Anterior cingulate cortex (tissue), 58 donors: ENCODE data around the gene FBLN2.

Experiments used
- DNase-seq, 58 donors: peaks; one replicate each; lab custom pipeline; 2025; lab: John Stamatoyannopoulos, UW

The FBLN2 gene

DNA sequence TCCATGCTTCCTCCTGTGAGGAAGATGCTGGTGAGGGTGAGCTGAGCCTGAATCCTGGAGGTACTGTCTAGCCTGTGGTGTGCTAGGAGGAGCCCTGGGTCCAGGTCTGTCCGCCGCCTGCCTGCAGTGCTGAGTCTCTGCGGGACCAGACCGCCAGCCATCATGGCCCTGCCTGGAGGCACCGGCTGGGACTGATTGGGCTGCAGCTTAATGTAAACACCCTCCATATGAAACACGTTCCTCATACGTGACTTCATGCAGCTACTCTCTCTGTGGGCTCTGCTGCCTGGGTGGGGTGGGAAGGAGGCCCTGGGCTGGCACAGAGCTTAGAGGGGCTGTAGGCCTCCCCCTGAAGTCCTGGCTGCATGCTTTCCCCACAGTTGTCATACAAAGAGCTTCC lies 67.4 kb downstream of the FBLN2 start:
- no peak for DNase-seq

DNA sequence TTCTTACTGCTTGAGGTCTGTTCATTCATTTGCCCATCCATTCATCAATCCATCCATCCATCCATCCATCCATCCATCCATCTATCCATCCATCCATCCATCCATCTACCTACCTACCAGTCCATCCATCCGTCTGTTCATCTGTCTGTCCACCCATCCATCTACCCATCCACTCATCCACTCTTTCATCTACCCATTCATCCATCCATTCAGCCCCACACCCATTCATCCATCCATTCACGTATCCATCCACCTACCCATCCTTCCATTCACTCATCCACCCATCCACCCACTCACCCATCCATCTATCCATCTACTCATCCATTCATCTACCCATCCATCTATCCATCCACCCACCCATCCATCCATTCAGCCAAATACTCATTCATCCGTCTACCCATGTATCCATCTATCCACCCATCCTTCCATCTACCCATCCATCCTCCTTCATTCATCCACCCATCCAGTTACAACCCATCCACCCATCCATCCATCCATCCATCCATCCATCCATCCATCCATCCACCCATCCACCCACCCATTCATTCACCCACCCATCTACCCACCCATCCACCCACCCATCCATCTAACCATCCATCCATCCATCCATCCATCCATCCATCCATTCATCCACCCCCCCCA lies 68.3 kb downstream of the FBLN2 start:
- no peak for DNase-seq

DNA sequence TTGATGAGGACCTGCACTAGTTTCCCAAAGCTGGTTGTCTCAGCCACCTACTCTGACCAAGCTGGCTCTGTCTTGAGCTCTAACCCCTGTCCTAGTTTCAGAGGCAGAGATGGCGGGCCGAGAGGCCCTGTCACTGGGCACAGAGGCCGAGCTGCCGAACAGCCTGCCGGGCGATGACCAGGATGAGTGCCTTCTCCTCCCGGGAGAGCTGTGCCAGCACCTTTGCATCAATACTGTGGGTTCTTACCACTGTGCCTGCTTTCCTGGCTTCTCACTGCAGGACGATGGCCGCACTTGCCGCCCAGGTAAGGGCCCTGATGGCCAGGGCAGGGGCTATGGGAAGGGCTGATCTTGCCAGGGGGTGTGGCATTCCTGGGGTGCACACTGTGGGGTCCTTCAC lies 69.1 kb downstream of the FBLN2 start:
- DNase-seq, result no peak

DNA sequence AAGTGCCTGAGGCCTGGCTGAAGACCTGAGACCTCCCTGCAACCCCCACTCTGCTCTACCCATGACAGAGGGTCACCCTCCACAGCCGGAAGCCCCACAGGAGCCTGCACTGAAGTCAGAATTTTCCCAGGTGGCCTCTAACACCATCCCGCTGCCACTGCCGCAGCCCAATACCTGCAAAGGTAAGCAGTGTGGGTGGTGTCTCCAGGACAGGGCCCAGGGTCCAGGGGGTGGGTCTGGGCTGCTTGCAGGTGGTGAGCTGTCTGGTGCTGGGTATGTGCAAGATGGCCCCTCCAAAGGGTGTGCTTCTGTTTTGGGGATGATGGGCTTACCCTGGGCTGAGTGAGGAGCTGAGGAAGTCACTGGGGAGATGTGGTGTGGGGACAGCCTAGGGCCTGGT lies 69.9 kb downstream of the FBLN2 start:
- DNase-seq, result no peak

DNA sequence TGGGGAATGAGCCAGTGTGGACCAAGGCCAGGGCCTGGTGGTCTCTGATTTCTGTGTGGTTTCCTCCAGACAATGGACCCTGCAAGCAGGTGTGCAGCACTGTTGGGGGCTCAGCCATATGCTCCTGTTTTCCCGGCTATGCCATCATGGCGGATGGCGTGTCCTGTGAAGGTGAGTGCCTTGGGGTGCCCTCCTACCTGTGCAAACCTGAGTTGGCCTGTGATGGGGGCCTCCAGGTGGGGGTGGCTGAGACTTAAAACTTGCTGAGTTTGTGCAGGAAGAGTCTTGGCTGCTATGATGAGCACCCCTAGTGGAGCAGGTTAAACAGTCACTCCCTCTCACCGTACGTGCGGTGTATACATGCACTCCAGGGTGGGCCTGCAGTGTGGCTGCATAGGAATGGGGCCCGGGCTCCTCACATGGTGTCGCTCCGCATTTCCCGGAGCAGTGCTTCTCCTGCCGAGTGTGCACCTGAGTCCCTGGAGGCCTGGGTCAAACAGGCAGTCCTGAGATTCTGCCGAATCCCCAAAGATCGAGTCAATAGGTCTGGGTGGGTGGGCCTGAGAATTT lies 70.8 kb downstream of the FBLN2 start:
- no peak for DNase-seq

DNA sequence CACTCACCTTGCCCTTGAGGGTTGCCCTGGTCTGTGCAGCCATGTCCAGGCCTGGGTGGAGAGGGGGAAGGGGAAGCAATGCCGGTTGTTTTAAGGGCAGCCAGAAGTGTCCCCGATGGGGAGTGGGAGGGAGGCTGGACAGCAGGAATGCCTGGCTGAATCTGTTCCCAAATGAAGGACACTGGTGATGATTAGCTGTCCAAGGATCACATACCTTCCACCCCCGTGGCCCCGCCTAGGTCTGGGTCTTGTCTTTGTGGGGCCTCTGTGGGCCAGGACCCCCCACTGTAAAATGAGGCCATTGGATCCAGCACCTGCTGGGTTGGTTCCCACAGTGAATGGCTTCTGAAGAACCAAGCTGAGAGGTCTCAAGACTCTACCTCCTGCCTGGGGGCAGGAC lies 71.4 kb downstream of the FBLN2 start:
- DNase-seq, result no peak

DNA sequence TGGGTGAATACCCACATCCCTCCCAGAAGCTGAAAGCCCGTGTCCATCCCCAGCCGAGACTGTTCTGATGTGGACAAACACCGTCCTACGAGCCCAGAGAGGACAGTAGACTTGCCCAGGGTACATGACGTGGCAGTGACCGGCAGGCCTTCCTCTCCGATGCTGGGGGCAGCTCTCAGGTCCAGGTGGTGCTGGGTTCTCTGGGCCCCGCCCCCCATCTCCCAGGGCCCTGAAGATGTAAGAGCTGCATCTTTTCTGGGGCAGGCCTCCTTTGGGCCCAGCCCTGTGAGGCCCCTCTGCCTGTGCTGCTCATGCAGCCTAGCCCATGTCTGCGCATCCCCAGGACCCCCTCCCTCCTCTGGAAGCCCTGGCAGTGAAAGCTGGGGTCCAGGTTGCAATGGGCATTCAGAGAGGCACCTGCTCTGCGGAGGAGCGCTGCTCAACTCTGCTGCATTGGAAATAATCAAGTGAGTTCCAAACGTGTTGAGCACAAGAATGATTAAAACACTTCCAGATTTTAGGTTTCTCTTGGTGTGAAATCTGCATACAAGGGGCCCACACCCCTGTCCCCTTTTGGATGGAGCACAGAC lies 71.9 kb downstream of the FBLN2 start:
- DNase-seq, result no peak

DNA sequence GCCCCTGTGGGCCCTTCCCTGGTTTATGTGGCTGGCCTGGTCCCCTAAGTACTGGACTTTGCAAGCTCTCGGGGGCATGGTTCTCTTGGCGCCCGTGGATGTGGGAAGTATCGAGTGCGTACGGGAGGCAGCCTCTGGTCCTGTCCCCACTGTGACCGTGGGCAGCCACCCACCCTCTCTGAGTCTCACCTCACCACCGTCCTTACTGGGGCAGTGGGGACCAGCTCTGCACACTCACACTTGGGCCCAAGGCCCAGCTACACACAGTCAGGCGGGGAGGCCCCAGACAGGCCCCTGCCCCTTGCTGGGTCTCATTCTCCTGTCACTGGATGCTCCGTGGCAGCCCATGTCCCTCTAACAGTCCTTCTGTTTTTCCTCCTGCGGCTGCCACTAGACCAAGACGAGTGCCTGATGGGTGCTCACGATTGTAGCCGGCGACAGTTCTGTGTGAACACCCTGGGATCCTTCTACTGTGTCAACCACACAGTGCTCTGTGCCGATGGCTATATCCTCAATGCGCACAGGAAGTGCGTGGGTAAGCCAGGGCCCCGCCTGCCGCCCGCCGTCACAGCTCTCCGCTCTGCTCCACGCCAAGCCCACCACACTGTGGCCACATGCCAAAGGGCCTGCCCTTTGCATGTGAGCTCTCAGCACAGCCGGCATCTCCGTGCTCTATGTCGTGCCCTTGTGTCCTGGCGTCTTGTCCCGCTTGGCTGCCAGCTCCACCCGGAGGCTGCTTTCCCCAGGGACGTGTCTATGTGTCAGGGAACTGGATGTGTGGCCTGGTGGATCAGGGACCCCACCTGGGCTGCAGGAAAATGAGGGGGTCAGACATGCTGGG lies 72.7 kb downstream of the FBLN2 start:
- no peak for DNase-seq

DNA sequence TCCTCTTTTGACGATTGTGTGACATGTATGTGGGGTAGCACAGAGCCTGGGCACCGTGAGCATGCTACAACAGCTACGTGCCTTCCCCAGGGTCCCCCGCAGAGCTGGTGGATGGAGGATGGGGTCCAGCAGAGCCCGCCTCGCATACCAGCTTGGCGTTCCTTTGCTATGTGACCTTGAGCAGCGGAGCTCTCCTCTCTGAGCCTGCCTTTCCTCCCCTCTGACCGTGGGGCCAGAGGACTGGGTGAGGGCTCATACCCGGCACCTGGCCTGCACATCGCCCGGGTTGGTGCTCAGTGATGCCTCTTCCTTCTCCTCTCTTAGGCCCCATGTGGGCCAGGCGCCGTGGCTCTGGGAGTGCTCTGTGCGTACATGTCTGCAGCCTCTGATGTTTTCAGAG lies 73.4 kb downstream of the FBLN2 start:
- no peak for DNase-seq

DNA sequence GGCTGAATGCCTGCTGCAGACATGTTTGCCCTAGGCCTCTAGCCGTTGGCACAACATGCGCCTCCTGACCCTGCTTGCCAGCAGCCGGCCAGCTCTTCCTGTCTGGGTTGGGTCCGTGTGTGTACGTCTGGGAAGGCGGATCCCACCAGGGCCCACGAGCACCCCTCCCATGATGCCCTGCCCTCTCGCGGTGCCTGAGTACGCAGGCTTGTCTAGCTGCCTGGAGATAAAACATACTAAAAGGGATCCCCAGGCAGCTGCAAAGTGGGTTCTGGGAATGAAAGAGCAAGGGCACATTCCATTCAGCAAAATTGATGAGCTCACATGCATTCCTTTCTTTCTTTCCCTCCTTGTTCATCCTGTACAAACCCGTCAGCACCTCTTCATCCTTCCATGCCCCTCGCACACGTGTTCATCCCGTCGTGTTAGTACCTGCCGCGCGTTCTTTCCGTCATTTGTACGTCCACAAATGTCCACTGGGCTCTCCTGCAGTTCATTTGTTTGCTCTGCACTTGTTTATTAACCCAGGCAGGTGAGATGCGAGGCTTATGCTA lies 74.3 kb downstream of the FBLN2 start:
- no peak for DNase-seq

DNA sequence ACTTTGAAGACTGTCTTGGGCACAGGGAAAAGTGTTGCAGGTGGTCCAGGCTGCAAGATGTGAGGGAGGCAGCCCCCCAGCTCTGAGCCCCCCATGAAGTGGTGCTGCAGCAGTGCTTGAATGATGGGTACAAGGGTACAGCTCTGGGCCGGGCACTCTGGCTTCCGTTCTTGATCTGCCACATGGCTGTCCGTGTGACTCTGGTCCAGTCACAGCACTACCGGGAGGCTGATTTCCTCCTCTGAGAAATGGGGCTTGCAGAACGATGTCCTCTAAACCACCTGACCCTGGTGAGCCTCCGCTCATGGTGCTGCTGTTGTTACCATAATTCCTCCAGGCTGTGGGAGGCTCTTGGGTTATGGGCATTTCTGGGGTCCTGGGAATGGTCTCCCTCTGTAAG lies 75.1 kb downstream of the FBLN2 start:
- no peak for DNase-seq

DNA sequence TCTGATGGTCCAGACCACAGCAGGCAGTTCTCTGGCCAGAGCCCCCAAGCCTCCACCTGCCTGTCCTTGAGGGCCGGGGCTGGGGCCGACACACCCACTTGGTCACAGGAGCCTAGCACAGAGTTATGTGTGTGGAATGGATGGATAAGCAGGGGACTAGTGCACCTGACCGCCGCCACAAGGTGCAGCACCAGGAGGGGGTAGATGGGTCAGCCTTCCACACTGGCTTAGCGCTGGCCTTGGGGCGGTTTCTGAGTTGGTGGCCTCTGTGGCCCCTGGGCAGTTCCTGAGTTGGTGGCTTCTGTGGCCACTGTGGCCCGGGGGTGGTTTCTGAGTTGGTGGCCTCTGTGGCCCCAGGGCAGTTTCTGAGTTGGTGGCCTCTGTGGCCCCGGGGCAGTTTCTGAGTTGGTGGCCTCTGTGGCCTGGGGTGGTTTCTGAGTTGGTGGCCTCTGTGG lies 75.8 kb downstream of the FBLN2 start:
- no peak for DNase-seq

DNA sequence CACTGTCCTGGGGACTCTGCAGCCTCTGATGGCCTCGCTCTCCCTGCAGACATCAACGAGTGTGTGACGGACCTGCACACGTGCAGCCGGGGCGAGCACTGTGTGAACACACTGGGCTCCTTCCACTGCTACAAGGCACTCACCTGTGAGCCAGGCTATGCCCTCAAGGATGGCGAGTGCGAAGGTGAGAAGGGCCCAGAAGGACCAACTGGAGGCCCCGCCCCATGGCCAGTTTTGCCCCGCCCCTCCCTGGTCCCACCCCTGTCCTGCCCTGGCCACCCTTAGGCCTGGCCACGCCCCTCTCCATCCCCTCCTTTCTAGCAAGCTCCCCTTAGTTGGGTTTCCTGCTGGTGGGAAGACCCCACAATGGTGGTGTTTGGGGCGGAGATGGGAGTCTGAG lies 77.5 kb downstream of the FBLN2 start:
- no peak for DNase-seq

DNA sequence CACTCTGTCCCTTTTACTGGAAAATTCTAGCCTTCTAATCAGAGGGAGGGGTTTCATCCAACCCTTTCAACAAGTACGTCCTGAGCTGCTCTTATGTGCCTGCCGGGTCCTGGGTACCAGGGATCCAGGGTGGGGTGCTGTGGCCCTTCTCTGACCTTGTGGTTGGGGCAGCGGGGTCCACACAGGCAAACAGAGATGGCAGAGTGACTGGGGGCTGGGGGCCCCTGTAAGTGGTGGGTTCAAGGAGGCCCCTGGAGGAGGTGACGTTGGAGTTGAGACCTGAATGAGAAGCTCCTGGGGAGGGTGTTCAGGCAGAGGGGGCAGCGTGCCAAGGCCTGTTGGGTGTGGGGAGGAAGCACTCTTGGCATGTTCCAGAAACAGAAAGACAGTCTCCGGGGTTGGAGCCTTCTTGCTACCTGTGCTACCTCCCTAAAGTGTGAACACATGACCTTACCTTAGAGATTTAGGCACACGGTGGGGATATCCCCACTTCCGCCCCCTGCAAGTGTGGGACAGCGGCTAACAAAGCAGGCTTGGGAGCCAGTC lies 78.1 kb downstream of the FBLN2 start:
- no peak for DNase-seq

DNA sequence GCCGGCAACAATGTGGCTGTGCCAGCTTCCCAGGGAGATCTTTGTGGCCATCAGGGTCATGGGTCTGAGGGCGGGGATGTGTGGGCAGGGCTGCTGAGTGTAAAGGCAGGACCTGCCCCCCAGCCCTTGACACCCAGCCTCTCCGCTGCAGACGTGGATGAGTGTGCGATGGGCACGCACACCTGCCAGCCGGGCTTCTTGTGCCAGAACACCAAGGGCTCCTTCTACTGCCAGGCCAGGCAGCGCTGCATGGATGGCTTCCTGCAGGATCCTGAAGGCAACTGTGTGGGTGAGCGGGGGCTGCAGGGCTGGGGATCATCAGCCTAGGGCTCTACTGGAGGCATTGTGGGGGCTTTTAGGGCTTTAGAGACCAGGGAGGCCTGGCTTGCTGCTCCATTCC lies 78.8 kb downstream of the FBLN2 start:
- no peak for DNase-seq

DNA sequence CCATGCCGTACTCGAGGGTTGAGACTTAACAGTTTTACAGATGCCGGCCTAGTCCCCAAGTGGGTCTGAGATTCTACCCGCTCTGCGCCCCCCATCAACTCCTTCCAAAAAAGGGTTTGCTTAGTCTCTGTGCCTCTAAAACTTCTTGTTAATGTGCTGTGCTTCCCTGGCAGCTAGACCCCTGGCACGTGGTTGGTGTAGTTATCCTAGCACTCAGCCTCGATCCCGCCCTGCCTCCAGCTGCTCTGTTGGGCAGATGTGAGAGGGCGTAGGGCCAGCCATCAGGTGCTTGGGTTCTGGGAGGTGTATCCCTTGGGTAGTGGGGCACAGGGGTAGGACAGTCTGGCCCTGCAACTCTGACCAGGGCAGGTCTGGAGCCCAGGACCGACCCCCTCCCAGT lies 79.5 kb downstream of the FBLN2 start:
- no peak for DNase-seq

DNA sequence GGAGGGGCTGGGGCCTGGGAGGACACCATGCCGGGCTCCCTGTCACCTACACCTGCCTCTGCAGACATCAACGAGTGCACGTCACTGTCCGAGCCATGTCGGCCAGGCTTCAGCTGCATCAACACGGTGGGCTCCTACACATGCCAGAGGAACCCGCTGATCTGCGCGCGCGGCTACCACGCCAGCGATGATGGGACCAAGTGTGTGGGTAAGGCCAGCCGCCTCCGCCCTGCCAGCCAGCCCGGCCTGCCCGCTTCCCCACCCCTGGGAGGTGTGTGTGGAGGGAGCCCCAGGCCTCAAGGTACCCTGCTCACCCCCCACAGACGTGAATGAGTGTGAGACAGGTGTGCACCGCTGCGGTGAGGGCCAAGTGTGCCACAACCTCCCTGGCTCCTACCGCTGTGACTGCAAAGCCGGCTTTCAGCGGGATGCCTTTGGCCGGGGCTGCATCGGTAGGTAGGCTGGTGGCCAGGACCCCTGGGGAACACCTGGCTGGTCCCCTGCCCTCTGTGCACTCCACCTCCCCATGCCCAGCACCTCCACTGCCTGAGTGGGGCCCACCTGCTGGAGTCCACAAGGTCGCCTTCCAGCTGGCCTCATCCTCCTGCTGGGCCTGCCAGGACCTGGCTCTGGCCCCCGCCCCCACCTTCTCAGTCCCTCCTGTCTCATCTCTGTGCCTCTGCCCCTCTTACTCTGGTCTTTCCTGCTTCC lies 80.1 kb downstream of the FBLN2 start:
- DNase-seq, result no peak

DNA sequence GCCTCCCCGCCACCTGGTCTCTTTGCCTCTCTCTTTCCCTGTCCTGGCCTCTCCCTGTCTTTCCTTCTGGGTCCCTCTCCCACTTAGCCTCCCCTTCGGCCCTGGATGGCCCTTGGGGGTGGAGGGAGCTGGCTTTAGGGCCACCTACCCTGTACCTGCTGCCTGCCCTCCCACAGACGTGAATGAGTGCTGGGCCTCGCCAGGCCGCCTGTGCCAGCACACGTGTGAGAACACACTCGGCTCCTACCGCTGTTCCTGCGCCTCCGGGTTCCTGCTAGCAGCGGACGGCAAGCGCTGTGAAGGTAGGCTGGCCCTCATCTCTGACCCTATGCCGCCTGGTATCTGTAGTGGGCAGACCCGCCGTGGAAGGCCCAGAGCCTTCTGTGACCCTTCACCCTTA lies 80.7 kb downstream of the FBLN2 start:
- DNase-seq, result no peak

DNA sequence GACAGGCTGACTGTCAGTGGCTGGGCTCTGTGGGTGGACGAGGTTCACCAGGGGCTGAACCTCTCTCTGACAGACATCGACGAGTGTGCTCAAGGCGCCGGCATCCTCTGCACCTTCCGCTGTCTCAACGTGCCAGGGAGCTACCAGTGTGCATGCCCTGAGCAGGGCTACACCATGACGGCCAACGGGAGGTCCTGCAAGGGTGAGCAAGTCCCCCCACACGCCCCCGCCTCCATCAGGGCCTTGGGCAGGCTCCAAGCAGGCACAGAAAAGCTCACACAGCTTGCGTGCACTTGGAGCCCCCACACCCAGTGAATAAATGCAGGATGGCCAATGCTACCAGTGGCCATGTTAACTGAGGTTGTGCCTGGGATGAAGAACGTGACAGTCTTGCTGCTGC lies 82.3 kb downstream of the FBLN2 start:
- no peak for DNase-seq

DNA sequence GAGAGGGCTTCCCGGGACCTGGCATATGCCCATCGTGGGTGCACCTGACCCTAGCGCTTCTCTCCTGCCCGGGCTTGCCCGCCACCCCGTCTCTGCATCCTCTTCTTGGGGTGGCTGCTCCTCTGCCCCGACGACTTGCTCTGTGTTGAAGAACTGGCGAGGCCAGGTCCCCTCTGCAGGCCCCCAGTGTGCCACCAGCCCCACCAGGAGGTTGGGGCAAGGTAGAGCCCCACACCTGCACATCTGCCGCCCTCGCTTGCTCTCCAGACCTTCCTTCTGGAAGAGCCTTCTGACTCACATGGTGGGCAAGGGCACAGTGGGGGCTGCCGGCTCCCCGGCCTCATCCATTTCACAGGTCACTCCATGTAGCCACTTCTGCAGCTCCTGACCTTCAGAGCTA lies 84.3 kb downstream of the FBLN2 start:
- no peak for DNase-seq
